Astrocyte of the spinal cord (primary cell): ENCODE results near the gene ETV5.

ENCODE experiments used
- DNase-seq: peaks from one replicate; pipeline ENCODE4 v3.0.0; 2011; ENCODE audit warnings: low read depth, low spot score
- H3K4me3 ChIP-seq: 2 replicates; pipeline ENCODE4 v1.5.1; 2011; ENCODE audit warnings: low read depth, mild to moderate bottlenecking, low read length, moderate library complexity
- CTCF ChIP-seq: IDR thresholded peaks from 2 replicates; pipeline ENCODE4 v1.5.1; 2012; ENCODE audit warnings: low read depth, mild to moderate bottlenecking, low read length, inconsistent platforms
- in situ Hi-C: cut with HindIII; loops from 2 replicates; pipeline ENCODE4 v1.10.0; 2017; ENCODE audit warnings: low sequenced_read_pairs

ETV5 gene

GRCh38 chr3:186096290-186096689, 12.6 kb downstream of the ETV5 start:
- no peak overlapping the region for H3K4me3 ChIP-seq
- DNase-seq = no peak
- TF ChIP-seq CTCF = no peak
- in situ Hi-C loops = no loop called here

GRCh38 chr3:186095561-186096081, 13.3 kb downstream of the ETV5 start:
- no peak overlapping the region for H3K4me3 ChIP-seq
- DNase-seq = no peak
- in situ Hi-C loops = no loop called here
- TF ChIP-seq CTCF = no peak

- no peak for DNase-seq
- H3K4me3 ChIP-seq = no peak overlapping the region
- in situ Hi-C loops = no loop called here
- no peak for TF ChIP-seq CTCF
These were observed 14.0 kb downstream of the ETV5 start for GRCh38 chr3:186094696-186095425.

- in situ Hi-C loops = no loop called here
- DNase-seq = no peak
- no peak overlapping the region for H3K4me3 ChIP-seq
- no peak for TF ChIP-seq CTCF
These were observed 14.6 kb downstream of the ETV5 start for GRCh38 chr3:186094271-186094670.

GRCh38 chr3:186093271-186093900, 15.5 kb downstream of the ETV5 start:
- TF ChIP-seq CTCF = no peak
- H3K4me3 ChIP-seq = no peak overlapping the region
- DNase-seq = no peak
- in situ Hi-C loops = no loop called here

GRCh38 chr3:186092360-186093070, 16.4 kb downstream of the ETV5 start:
- in situ Hi-C loops = no loop called here
- no peak overlapping the region for H3K4me3 ChIP-seq
- no peak for DNase-seq
- no peak for TF ChIP-seq CTCF
